Spleen (tissue), 11 donors: ENCODE measurements around the gene MGMT. TPM values are rescaled to one million over a fixed set of nuclear protein-coding genes. Genes with fewer than 3 reads are reported as not detected.

ENCODE experiments used
- DNase-seq: peaks from one replicate; pipeline ENCODE4 v3.0.0-alpha.2; 2020
- H3K27ac ChIP-seq, 8 donors: fragments of 200-600 bp; sonication (generic) in 7 of 8; 1 replicate in 4 of 8; 2 replicates in 4 of 8; pipeline versions ENCODE4 v1.5.0 to v1.8.0; 2016 to 2021; ENCODE audit warnings: inconsistent platforms in 4 of 8, mild to moderate bottlenecking in 4 of 8, moderate library complexity in 1 of 8
- H3K27me3 ChIP-seq, 7 donors: fragments of 200-600 bp; sonication (generic) in 6 of 7; replicated peaks in 1 of 7; 1 replicate in 4 of 7; 2 replicates in 3 of 7; pipeline versions ENCODE4 v1.5.0 to v1.8.0; 2016 to 2021; ENCODE audit warnings: inconsistent platforms in 3 of 7, mild to moderate bottlenecking in 1 of 7
- H3K36me3 ChIP-seq, 6 donors: fragments of 200-600 bp; sonication (generic) in 5 of 6; 1 replicate in 4 of 6; 2 replicates in 2 of 6; pipeline versions ENCODE4 v1.5.0 to v1.8.0; 2016 to 2021; ENCODE audit warnings: inconsistent platforms in 2 of 6
- H3K4me1 ChIP-seq, 6 donors: fragments of 200-600 bp; sonication (generic) in 5 of 6; 1 replicate in 3 of 6; 2 replicates in 3 of 6; pipeline versions ENCODE4 v1.5.0 to v1.8.0; 2016 to 2021; ENCODE audit warnings: inconsistent platforms in 3 of 6
- H3K4me3 ChIP-seq, 8 donors: fragments of 200-600 bp; sonication (generic) in 7 of 8; 1 replicate in 4 of 8; 2 replicates in 4 of 8; pipeline versions ENCODE4 v1.5.0 to v1.8.0; 2016 to 2021; ENCODE audit warnings: inconsistent platforms in 4 of 8, mild to moderate bottlenecking in 4 of 8, moderate library complexity in 2 of 8
- H3K9me3 ChIP-seq, 8 donors: fragments of 200-600 bp; sonication (generic) in 7 of 8; 1 replicate in 4 of 8; 2 replicates in 4 of 8; pipeline versions ENCODE4 v1.5.0 to v1.8.0; 2016 to 2021; ENCODE audit warnings: inconsistent platforms in 4 of 8
- POLR2A ChIP-seq, 3 donors: fragments of 450-650 bp; IDR thresholded peaks; one replicate each; pipeline ENCODE4 v1.5.1; 2017; ENCODE audit warnings: antibody characterized with exemption in 3 of 3, mild to moderate bottlenecking in 1 of 3
- POLR2AphosphoS5 ChIP-seq, 3 donors: sonication (generic); formaldehyde crosslinking; IDR thresholded peaks; one replicate each; pipeline ENCODE4 v1.5.1; 2017; ENCODE audit warnings: antibody characterized with exemption in 3 of 3
- WGBS, 5 donors: extraction: QIAGEN DNeasy Blood & Tissue Kit in 3 of 5; methylation state at CpG; one replicate each; pipeline versions ENCODE4 v1.1.5 to v1.1.7; 2013 to 2018; 5-methylcytosine and 5-hydroxymethylcytosine counted together
- intact Hi-C: fragments of 100-400 bp; cut with DNase I; formaldehyde crosslinking; loops from one replicate; pipeline ENCODE4 v1.15.0; 2023; ENCODE audit warnings: low total_unique reads
- polyA plus RNA-seq, 3 donors: library from polyadenylated mRNA; stranded (reverse); fragments of 200-250 nt; gene quantifications; one replicate each; pipeline ENCODE4 v1.2.1, GENCODE V29; 2013
- total RNA-seq, 7 donors: library from RNA; depleted of rRNA in 3 of 7; stranded (reverse); fragments of >200 nt in 3 of 7; fragmentation: NEBNext Ultra II Directional in 4 of 7; extraction: Animal tissue kit (Norgen Biotek cat#: 25700) in 4 of 7; gene quantifications; one replicate each; pipeline versions ENCODE4 v1.1.0 to v1.2.1, GENCODE V29; 2016 to 2021
- TF ChIP-seq, protein P1 (sequence below), 11 experiments: fragments of 200-600 bp in 7 of 11; fragments of 450-650 bp in 4 of 11; sonication (generic) in 4 of 11; IDR thresholded peaks in 8 of 11; conservative IDR thresholded peaks in 3 of 11; 1 replicate in 7 of 11; 2 replicates in 4 of 11; pipeline versions ENCODE4 v1.4.0 to v1.8.0; 2016 to 2021; ENCODE audit warnings: antibody characterized with exemption in 11 of 11, inconsistent platforms in 4 of 11, mild to moderate bottlenecking in 1 of 11
- donor health status: healthy with polysubstance abuse.
- donor health status: DM: no; HTN: no; CAD: no; lungs with moderate emphysema.
- donor health status: DM: no; HTN: no; CAD: no.
- donor health status: Bipolar disorder and iron deficiency.
- donor health status: healthy.
- donor health status: DM: no; HTN: no; CAD: no.
- donor health status: DM: yes; HTN: yes; CAD: no.

MGMT gene
- total and polyA plus RNA-seq, 10 donors = 14.3 to 33.4 (median 21.7) TPM

DNA sequence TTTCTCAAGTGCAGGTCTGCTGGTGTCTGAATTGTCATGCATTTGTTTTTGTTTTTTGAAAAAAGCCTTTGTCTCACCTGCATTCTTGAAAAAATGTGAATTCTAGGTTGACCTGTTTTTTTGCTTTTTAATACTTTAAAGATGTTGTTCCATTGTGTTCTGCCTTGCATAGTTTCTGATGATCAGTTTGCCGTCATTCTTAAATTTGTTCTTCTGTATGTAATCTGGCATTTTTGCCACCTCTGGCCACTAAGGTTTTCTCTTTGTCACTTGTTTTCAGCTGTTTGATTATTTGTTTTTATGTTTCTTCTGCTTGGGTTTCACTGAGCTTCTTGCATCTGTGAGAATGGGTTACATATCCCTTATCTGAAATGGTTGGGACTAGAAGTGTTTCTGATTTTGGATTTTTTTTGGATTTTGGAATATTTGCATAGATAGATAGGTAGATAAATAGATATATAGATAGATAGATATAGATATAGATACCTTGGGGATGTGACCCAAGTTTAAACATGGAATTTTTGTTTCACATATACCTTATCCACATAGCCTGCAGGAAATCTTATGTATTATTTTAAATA is 16.5 kb downstream of the MGMT start:
- H3K4me3 ChIP-seq = no peak overlapping the region
- peaks cover 0 to 9% (median 0%) of the 10 kb centered on the region in 6 donors for H3K36me3 ChIP-seq
- H3K4me1 ChIP-seq = peaks cover 0 to 2% (median 0%) of the 10 kb centered on the region in 6 donors
- DNase-seq = no peak
- WGBS, 5 donors = 95 to 100% (median 97%) methylated on average over 1 of the region's 1 CpG
- peaks cover 12 to 64% (median 57%) of the 10 kb centered on the region in 8 donors for H3K9me3 ChIP-seq
- H3K27ac ChIP-seq = no peak overlapping the region
- intact Hi-C loops = no loop called here
- TF ChIP-seq POLR2A (IDR thresholded peaks at IDR 0.05) (no peak), POLR2AphosphoS5 (IDR thresholded peaks at IDR 0.05) (no peak)
- TF ChIP-seq, protein P1, sequence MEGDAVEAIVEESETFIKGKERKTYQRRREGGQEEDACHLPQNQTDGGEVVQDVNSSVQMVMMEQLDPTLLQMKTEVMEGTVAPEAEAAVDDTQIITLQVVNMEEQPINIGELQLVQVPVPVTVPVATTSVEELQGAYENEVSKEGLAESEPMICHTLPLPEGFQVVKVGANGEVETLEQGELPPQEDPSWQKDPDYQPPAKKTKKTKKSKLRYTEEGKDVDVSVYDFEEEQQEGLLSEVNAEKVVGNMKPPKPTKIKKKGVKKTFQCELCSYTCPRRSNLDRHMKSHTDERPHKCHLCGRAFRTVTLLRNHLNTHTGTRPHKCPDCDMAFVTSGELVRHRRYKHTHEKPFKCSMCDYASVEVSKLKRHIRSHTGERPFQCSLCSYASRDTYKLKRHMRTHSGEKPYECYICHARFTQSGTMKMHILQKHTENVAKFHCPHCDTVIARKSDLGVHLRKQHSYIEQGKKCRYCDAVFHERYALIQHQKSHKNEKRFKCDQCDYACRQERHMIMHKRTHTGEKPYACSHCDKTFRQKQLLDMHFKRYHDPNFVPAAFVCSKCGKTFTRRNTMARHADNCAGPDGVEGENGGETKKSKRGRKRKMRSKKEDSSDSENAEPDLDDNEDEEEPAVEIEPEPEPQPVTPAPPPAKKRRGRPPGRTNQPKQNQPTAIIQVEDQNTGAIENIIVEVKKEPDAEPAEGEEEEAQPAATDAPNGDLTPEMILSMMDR (IDR thresholded peaks at IDR 0.05 in 8 of 11, conservative IDR thresholded peaks at IDR 0.05 in 3 of 11) = no peak
- no peaks in the 10 kb centered on the region for H3K27me3 ChIP-seq

- Histone ChIP-seq H3K4me1 (no peaks in the 10 kb centered on the region), H3K4me3 (no peak overlapping the region), H3K27me3 (no peaks in the 10 kb centered on the region), H3K9me3 (peaks cover 21 to 80% (median 75%) of the 10 kb centered on the region in 8 donors), H3K27ac (no peak overlapping the region), H3K36me3 (no peaks in the 10 kb centered on the region)
- TF ChIP-seq POLR2AphosphoS5 (IDR thresholded peaks at IDR 0.05) = no peak
- TF ChIP-seq, protein P1 (IDR thresholded peaks at IDR 0.05 in 8 of 11, conservative IDR thresholded peaks at IDR 0.05 in 3 of 11) = no peak
- no peak for TF ChIP-seq POLR2A (IDR thresholded peaks at IDR 0.05)
- DNase-seq = no peak
- 48 to 54% (median 53%) methylated on average over 3 of the region's 3 CpGs for WGBS, 5 donors
- intact Hi-C loops = no loop called here
These were observed 19.8 kb downstream of the MGMT start for GRCh38 chr10:129486805-129487204.

GRCh38 chr10:129491123-129491734 is 24.2 kb downstream of the MGMT start:
- no peak overlapping the region for H3K4me3 ChIP-seq
- TF ChIP-seq POLR2A (IDR thresholded peaks at IDR 0.05) (no peak), POLR2AphosphoS5 (IDR thresholded peaks at IDR 0.05) (no peak)
- TF ChIP-seq, protein P1 (IDR thresholded peaks at IDR 0.05 in 8 of 11, conservative IDR thresholded peaks at IDR 0.05 in 3 of 11) = no peak
- no peaks in the 10 kb centered on the region for H3K27me3 ChIP-seq
- DNase-seq = no peak
- H3K9me3 ChIP-seq = peaks cover 10 to 58% (median 54%) of the 10 kb centered on the region in 8 donors
- 93 to 94% (median 94%) methylated on average over 5 of the region's 5 CpGs for WGBS, 5 donors
- H3K36me3 ChIP-seq = peaks cover 0 to 10% (median 2%) of the 10 kb centered on the region in 6 donors
- H3K27ac ChIP-seq = no peak overlapping the region
- intact Hi-C loops = no loop called here
- no peaks in the 10 kb centered on the region for H3K4me1 ChIP-seq

DNA sequence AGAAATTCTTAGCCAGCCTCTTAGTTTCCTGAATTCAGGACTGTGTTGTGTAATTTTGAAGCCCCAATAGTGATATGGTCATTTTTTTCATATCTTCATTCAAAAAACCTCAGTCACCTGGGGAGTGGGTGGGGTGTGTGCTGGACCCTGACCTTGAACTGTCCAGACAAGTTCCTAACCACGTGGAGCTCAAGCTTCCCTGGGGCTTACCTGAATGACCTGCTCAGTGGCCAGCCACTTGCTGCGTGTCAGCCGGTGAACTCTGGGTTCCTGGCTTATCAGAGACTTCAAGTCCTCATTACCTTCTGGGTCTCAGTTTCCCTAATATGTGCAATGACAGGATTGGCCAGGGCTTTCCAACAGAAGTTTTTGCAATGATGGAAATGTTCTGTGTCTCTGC is 27.1 kb downstream of the MGMT start:
- TF ChIP-seq, protein P1 (IDR thresholded peaks at IDR 0.05 in 8 of 11, conservative IDR thresholded peaks at IDR 0.05 in 3 of 11) = no peak
- TF ChIP-seq POLR2AphosphoS5 (IDR thresholded peaks at IDR 0.05) = no peak
- TF ChIP-seq POLR2A (IDR thresholded peaks at IDR 0.05) = no peak
- intact Hi-C loops = no loop called here
- Histone ChIP-seq H3K4me3 (no peak overlapping the region), H3K27me3 (no peaks in the 10 kb centered on the region), H3K36me3 (peaks cover 0 to 25% (median 2%) of the 10 kb centered on the region in 6 donors), H3K27ac (no peak overlapping the region), H3K9me3 (peaks cover 10 to 58% (median 44%) of the 10 kb centered on the region in 8 donors), H3K4me1 (no peaks in the 10 kb centered on the region)
- 83 to 93% (median 91%) methylated on average over 3 of the region's 3 CpGs for WGBS, 5 donors
- no peak for DNase-seq
